Chondrocyte (in vitro differentiated cells): ENCODE measurements around the gene OR10H1. TPM values are rescaled to one million over a fixed set of nuclear protein-coding genes. Genes with fewer than 3 reads are reported as not detected.
"Not testable (repeated sequence)": the region's sequence is repeated elsewhere in the genome, so short reads cannot be mapped to it uniquely, and the experiment has no call there.

ENCODE experiments used
- DNase-seq: peaks from one replicate; pipeline ENCODE4 v3.0.0; 2021; ENCODE audit warnings: mixed read lengths, low spot score
- H3K27ac Mint-ChIP-seq: one replicate; pipeline ENCODE4 v1.8.0; 2021; ENCODE audit warnings: mild to moderate bottlenecking, moderate library complexity, mixed read lengths; ENCODE audit not compliant: unreplicated experiment
- H3K27me3 Mint-ChIP-seq: 2 replicates; pipeline ENCODE4 v1.8.0; 2021; ENCODE audit warnings: low read depth, mixed read lengths
- H3K36me3 Mint-ChIP-seq: 2 replicates; pipeline ENCODE4 v1.8.0; 2021; ENCODE audit warnings: low read depth, mixed read lengths
- H3K4me1 Mint-ChIP-seq: 2 replicates; pipeline ENCODE4 v1.8.0; 2021; ENCODE audit warnings: low read depth, mild to moderate bottlenecking, mixed read lengths
- H3K4me3 Mint-ChIP-seq: one replicate; pipeline ENCODE4 v1.8.0; 2021; ENCODE audit warnings: mild to moderate bottlenecking, moderate library complexity, mixed read lengths; ENCODE audit not compliant: unreplicated experiment
- H3K9me3 Mint-ChIP-seq: 2 replicates; pipeline ENCODE4 v1.8.0; 2021; ENCODE audit warnings: low read depth, mixed read lengths
- CTCF ChIP-seq: fragments of 200-600 bp; sonication (generic); IDR thresholded peaks from 2 replicates; pipeline ENCODE4 v1.5.0; 2021; ENCODE audit warnings: antibody characterized with exemption, mild to moderate bottlenecking, moderate library complexity
- total RNA-seq: library from RNA; stranded (reverse); gene quantifications from 3 replicates; pipeline ENCODE4 v1.2.1, GENCODE V29; 2021

Gene OR10H1
- total RNA-seq, 1 donor from 2014 or later, result not detected

GRCh38 chr19:15811476-15811875 lies 4.0 kb downstream of the OR10H1 start:
- H3K36me3 Mint-ChIP-seq, result no peaks in the 10 kb centered on the region
- no peak overlapping the region for H3K27ac Mint-ChIP-seq
- TF ChIP-seq CTCF, result no peak
- H3K9me3 Mint-ChIP-seq, result peaks cover 15% of the 10 kb centered on the region
- no peak for DNase-seq
- no peak overlapping the region for H3K4me3 Mint-ChIP-seq
- H3K27me3 Mint-ChIP-seq, result no peaks in the 10 kb centered on the region
- H3K4me1 Mint-ChIP-seq, result no peaks in the 10 kb centered on the region

- no peaks in the 10 kb centered on the region for H3K36me3 Mint-ChIP-seq
- no peak for DNase-seq
- H3K4me3 Mint-ChIP-seq, result no peak overlapping the region
- no peak overlapping the region for H3K27ac Mint-ChIP-seq
- no peaks in the 10 kb centered on the region for H3K27me3 Mint-ChIP-seq
- peaks cover 18% of the 10 kb centered on the region for H3K9me3 Mint-ChIP-seq
- TF ChIP-seq CTCF, result no peak
- H3K4me1 Mint-ChIP-seq, result no peaks in the 10 kb centered on the region
These were observed 5.1 kb downstream of the OR10H1 start for GRCh38 chr19:15810335-15810734.

GRCh38 chr19:15794279-15794678 lies 21.2 kb downstream of the OR10H1 start:
- H3K27me3 Mint-ChIP-seq, H3K27ac Mint-ChIP-seq, H3K36me3 Mint-ChIP-seq, H3K4me1 Mint-ChIP-seq, DNase-seq, H3K4me3 Mint-ChIP-seq: not testable (repeated sequence)
- H3K9me3 Mint-ChIP-seq, result peaks cover 18% of the 10 kb centered on the region

GRCh38 chr19:15790096-15790495 lies 25.4 kb downstream of the OR10H1 start:
- no peak for TF ChIP-seq CTCF
- peaks cover 4% of the 10 kb centered on the region for H3K9me3 Mint-ChIP-seq
- no peak overlapping the region for H3K27ac Mint-ChIP-seq
- H3K4me1 Mint-ChIP-seq, result no peaks in the 10 kb centered on the region
- no peak overlapping the region for H3K4me3 Mint-ChIP-seq
- no peaks in the 10 kb centered on the region for H3K36me3 Mint-ChIP-seq
- no peak for DNase-seq
- H3K27me3 Mint-ChIP-seq, result no peaks in the 10 kb centered on the region

- no peak for DNase-seq
- peaks cover 7% of the 10 kb centered on the region for H3K9me3 Mint-ChIP-seq
- H3K36me3 Mint-ChIP-seq, result no peaks in the 10 kb centered on the region
- no peak overlapping the region for H3K27ac Mint-ChIP-seq
- H3K27me3 Mint-ChIP-seq, result no peaks in the 10 kb centered on the region
- TF ChIP-seq CTCF, result no peak
- no peak overlapping the region for H3K4me3 Mint-ChIP-seq
- no peaks in the 10 kb centered on the region for H3K4me1 Mint-ChIP-seq
These were observed 26.7 kb downstream of the OR10H1 start for GRCh38 chr19:15788594-15789270.

GRCh38 chr19:15787611-15788155 lies 27.8 kb downstream of the OR10H1 start, which contains the start of gene OR10H5:
TSS of gene OR10H5 (plus strand) at chr19:15787661. CDS start at chr19:15794049, 6,388 bp downstream.
- Mint-ChIP-seq H3K4me3 (no peak within 1 kb of the TSS), H3K9me3 (peaks cover 7% of the 10 kb centered on the region), H3K27ac (no peak within 1 kb of the TSS), H3K27me3 (no peaks in the 10 kb centered on the region), H3K4me1 (no peaks in the 10 kb centered on the region), H3K36me3 (no peaks in the 10 kb centered on the region)
- DNase-seq, result no peak
- no peak for TF ChIP-seq CTCF

- H3K9me3 Mint-ChIP-seq, DNase-seq, H3K27me3 Mint-ChIP-seq, H3K36me3 Mint-ChIP-seq, H3K27ac Mint-ChIP-seq, H3K4me1 Mint-ChIP-seq, H3K4me3 Mint-ChIP-seq: not testable (repeated sequence)
These were observed 32.6 kb downstream of the OR10H1 start for GRCh38 chr19:15782896-15783295.
